ENCODE data around the gene PHF3. TPM values are rescaled to one million over a fixed set of nuclear protein-coding genes. Genes with fewer than 3 reads are reported as not detected.
"Not testable (repeated sequence)": the region's sequence is repeated elsewhere in the genome, so short reads cannot be mapped to it uniquely, and the experiment has no call there.

The PHF3 gene
- total RNA-seq, 1 donor from 2014 or later, result 61.1 TPM

DNA sequence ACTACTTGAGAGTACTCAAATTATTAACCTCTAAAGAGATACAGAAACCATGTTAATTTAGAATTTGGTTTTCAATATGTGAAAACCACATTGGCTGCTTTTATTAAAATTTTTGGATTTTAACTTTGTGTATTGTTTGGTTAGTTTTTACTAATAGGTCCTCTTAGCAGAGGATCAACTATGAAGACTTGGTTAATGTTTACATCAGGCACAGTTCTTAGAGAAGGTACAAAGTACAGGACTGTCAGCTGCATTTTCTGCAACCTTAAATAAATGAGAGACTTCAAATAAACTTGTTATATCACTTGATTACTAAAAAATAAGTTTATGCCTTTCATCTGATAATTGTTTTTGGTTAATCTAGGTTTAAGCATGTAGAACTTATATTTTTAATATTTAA lies 89.1 kb downstream of the PHF3 start:
- Histone ChIP-seq H3K4me3 (no peak overlapping the region), H3K9me3 (no peaks in the 10 kb centered on the region), H3K4me1 (no peaks in the 10 kb centered on the region), H3K27me3 (no peaks in the 10 kb centered on the region), H3K27ac (no peak overlapping the region), H3K36me3 (no peaks in the 10 kb centered on the region)
- no peak for TF ChIP-seq CTCF (IDR thresholded peaks at IDR 0.05)
- intact Hi-C loops (cut with DNase I), result no loop called here
- ATAC-seq (no peak), DNase-seq (no peak)

GRCh38 chr6:63730311-63730710 lies 94.7 kb downstream of the PHF3 start:
- Histone ChIP-seq H3K4me3 (no peak overlapping the region), H3K27ac (no peak overlapping the region), H3K9me3 (no peaks in the 10 kb centered on the region), H3K4me1 (no peaks in the 10 kb centered on the region), H3K36me3 (no peaks in the 10 kb centered on the region), H3K27me3 (no peaks in the 10 kb centered on the region)
- DNase-seq, result no peak
- ATAC-seq, result no peak
- intact Hi-C loops (cut with DNase I), result no loop called here
- no peak for TF ChIP-seq CTCF (IDR thresholded peaks at IDR 0.05)

DNA sequence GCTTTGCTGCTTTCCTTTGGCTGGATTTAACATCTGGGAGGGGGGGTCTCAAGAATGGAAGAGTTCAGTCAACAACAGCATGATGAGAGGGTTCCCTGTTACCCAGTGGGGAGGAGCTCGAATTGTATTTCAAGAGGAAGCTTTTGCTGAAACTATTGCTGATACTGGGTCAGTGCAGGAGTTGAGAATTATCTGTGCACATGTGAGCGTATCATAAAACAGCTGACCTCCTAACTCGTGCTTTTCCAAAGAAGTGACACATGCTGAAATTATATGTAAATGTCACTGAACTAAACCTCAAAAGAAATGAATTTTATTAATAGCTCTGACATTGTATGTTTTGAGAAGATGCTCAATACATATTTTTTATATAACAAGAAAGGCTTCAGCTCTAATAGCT lies 96.3 kb downstream of the PHF3 start:
- ATAC-seq (no peak), DNase-seq (no peak)
- H3K36me3 ChIP-seq, result no peaks in the 10 kb centered on the region
- H3K9me3 ChIP-seq, result no peaks in the 10 kb centered on the region
- H3K27me3 ChIP-seq, result no peaks in the 10 kb centered on the region
- TF ChIP-seq CTCF (IDR thresholded peaks at IDR 0.05), result no peak
- H3K27ac ChIP-seq, result no peak overlapping the region
- H3K4me3 ChIP-seq, result no peak overlapping the region
- no peaks in the 10 kb centered on the region for H3K4me1 ChIP-seq
- intact Hi-C loops (cut with DNase I), result no loop called here

DNA sequence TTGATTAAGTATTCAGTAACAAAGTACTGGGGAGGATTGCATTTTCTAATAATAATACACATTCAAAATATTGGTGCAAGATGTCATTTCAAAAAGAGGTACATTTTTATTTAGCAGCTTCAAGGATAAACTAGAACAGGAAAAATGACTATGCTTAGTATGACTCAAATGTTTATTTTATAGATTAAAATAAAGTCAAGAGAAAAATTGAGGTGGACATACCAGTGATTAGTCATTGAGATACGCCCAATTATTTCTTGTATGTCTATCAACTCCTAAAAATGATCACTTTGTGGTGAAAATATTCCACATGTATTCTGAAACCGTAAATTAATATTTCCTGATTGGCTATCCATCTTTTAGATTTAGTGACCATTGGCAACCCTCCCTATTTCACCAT lies 96.7 kb downstream of the PHF3 start:
- no peak for TF ChIP-seq CTCF (IDR thresholded peaks at IDR 0.05)
- Histone ChIP-seq H3K9me3 (no peaks in the 10 kb centered on the region), H3K27me3 (no peaks in the 10 kb centered on the region), H3K4me3 (no peak overlapping the region), H3K4me1 (no peaks in the 10 kb centered on the region), H3K27ac (no peak overlapping the region), H3K36me3 (no peaks in the 10 kb centered on the region)
- DNase-seq (no peak), ATAC-seq (no peak)
- intact Hi-C loops (cut with DNase I), result no loop called here

GRCh38 chr6:63734923-63735322 lies 99.3 kb downstream of the PHF3 start:
- no peaks in the 10 kb centered on the region for H3K4me1 ChIP-seq
- DNase-seq (no peak), ATAC-seq (no peak)
- TF ChIP-seq CTCF (IDR thresholded peaks at IDR 0.05), result no peak
- no peak overlapping the region for H3K4me3 ChIP-seq
- no peaks in the 10 kb centered on the region for H3K36me3 ChIP-seq
- no peaks in the 10 kb centered on the region for H3K27me3 ChIP-seq
- intact Hi-C loops (cut with DNase I), result no loop called here
- H3K27ac ChIP-seq, result no peak overlapping the region
- H3K9me3 ChIP-seq, result no peaks in the 10 kb centered on the region

GRCh38 chr6:63738190-63738589 lies 102.6 kb downstream of the PHF3 start:
- ATAC-seq; H3K4me3 ChIP-seq; DNase-seq; H3K9me3 ChIP-seq; H3K4me1 ChIP-seq; intact Hi-C loops (cut with DNase I); H3K27ac ChIP-seq; H3K27me3 ChIP-seq; H3K36me3 ChIP-seq: not testable (repeated sequence)

Measured in upper lobe of right lung (tissue), 1 donor.